Measurements from ENCODE around the gene ADSS1. TPM values are rescaled to one million over a fixed set of nuclear protein-coding genes. Genes with fewer than 3 reads are reported as not detected.
A peak's percentile ranks its signal among the peaks of the same experiment; 100 is the strongest.

The ADSS1 gene
- total RNA-seq, 1 donor from 2014 or later = 49.3 TPM

GRCh38 chr14:104687601-104688504 lies 36.2 kb upstream of the ADSS1 start:
- DNase-seq (ENCODE audit: low spot score) = peak; percentile 90

GRCh38 chr14:104688505-104689108 lies 35.4 kb upstream of the ADSS1 start:
- DNase-seq (ENCODE audit: low spot score) = no peak

- no peak for DNase-seq (ENCODE audit: low spot score)
Measured at GRCh38 chr14:104689109-104689880, 34.7 kb upstream of the ADSS1 start, which contains the start of gene INF2. Gene INF2 (plus strand): TSS chr14:104689618. CDS start chr14:104701366, 11,748 bp downstream.

GRCh38 chr14:104689881-104690711 lies 33.9 kb upstream of the ADSS1 start:
- no peak for DNase-seq (ENCODE audit: low spot score)

- no peak for DNase-seq (ENCODE audit: low spot score)
Measured at GRCh38 chr14:104690861-104691455, 33.1 kb upstream of the ADSS1 start.

- no peak for DNase-seq (ENCODE audit: low spot score)
Measured at GRCh38 chr14:104691546-104692260, 32.3 kb upstream of the ADSS1 start.

GRCh38 chr14:104692261-104692938 lies 31.6 kb upstream of the ADSS1 start:
- no peak for DNase-seq (ENCODE audit: low spot score)

GRCh38 chr14:104692939-104693315 lies 31.1 kb upstream of the ADSS1 start:
- DNase-seq (ENCODE audit: low spot score) = no peak

- no peak for DNase-seq (ENCODE audit: low spot score)
Measured at GRCh38 chr14:104693482-104694431, 30.3 kb upstream of the ADSS1 start.

- DNase-seq (ENCODE audit: low spot score) = no peak
Measured at GRCh38 chr14:104694475-104694950, 29.5 kb upstream of the ADSS1 start.

- no peak for DNase-seq (ENCODE audit: low spot score)
Measured at GRCh38 chr14:104694991-104695659, 28.9 kb upstream of the ADSS1 start.

GRCh38 chr14:104695660-104696000 lies 28.4 kb upstream of the ADSS1 start:
- DNase-seq (ENCODE audit: low spot score) = no peak

GRCh38 chr14:104696671-104697316 lies 27.2 kb upstream of the ADSS1 start:
- DNase-seq (ENCODE audit: low spot score) = no peak

GRCh38 chr14:104697317-104697703 lies 26.7 kb upstream of the ADSS1 start:
- no peak for DNase-seq (ENCODE audit: low spot score)

- no peak for DNase-seq (ENCODE audit: low spot score)
Measured at GRCh38 chr14:104697892-104698583, 26.0 kb upstream of the ADSS1 start.

- no peak for DNase-seq (ENCODE audit: low spot score)
Measured at GRCh38 chr14:104698688-104699425, 25.2 kb upstream of the ADSS1 start.
